ENCODE measurements around the gene LRRC7.

DNA sequence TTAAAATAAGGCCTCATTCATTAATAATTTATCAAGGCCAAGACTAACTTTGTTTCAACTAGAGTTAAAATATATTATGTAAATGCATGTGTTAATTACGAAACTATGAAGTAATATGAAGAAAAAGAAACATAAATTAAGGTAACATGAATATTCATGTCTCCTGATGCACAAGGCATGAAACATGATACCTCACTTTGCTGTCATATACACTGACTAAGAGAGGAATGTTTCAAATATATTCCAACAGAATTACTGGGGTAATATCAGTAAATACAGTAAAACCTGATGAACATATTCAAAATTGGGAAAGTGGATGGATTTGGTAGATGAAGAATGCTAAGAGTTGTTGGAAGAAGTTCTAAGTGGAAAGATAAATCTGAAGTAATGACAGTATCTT lies 274.6 kb downstream of the LRRC7 start:
- no peak for TF ChIP-seq CTCF (IDR thresholded peaks at IDR 0.05)
- no peak for TF ChIP-seq POLR2A (IDR thresholded peaks at IDR 0.05)
